ENCODE measurements around the gene LAMP5.

LAMP5 gene

DNA sequence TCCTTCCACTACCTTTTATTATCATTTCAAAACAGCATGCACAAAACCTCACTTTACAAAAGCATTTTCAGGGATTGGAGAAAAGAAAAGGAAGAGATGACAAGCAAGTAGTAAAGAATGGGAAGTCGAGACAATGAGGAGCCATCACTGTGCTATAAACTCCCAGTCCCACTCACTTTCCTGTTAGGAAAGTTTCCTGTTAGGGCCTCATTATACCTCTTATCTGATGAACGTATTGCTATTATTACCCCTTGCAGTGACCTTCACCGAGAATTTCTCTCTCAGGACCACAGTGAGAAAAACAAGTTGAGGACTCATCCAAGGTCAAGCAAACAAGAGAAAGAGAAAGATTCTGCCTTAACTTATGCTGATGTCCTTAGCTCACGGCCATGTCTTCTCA, 28.8 kb downstream of the LAMP5 start:
- DNase-seq = no peak

- DNase-seq = no peak
Measured at GRCh38 chr20:9550283-9550682, 35.9 kb downstream of the LAMP5 start.

DNA sequence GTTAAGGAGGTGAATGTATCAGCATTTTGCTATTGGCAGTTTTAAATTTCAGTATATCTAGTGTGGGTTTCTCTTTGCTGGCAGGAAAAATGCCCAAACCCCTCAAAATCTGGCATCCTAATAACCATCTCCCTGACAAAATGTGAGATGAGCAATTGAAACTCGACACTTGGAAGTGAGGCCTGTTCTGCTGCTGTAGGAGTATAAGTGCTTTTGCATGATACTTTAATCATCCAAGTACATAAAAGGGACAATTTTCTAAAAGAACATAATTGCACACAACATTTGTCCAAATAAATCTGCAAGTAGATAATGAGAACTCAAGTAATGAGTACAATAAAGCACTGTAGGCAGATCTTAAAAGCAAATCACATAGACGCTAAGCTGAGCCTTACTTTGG, 36.5 kb downstream of the LAMP5 start:
- DNase-seq = no peak

- no peak for DNase-seq
Measured at GRCh38 chr20:9551808-9552550, 37.6 kb downstream of the LAMP5 start.

- no peak for DNase-seq
Measured at GRCh38 chr20:9555781-9556180, 41.4 kb downstream of the LAMP5 start.

DNA sequence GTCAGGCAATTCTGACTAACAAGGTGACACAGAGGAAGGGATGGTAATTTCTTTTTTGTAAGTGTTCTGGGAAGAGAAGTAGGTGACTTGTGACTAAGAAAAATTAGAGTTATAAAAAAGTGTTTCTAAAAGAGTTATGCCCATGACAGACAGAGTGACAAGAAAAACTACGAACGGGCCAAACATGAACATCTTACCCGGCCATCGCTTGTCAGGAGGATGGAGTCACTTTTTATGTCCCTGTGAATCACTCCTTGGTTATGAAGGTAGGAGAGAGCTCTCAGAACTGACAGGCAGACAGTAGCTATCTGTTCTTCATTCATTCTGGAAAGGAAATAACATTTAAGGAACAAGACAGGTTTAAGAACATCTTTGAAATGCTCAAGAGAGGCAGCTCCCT, 43.0 kb downstream of the LAMP5 start:
- no peak for DNase-seq

- no peak for DNase-seq
Measured at GRCh38 chr20:9565910-9566550, 51.6 kb downstream of the LAMP5 start.

- no peak for DNase-seq
Measured at GRCh38 chr20:9566977-9567376, 52.6 kb downstream of the LAMP5 start.

- no peak for DNase-seq
Measured at GRCh38 chr20:9570612-9571011, 56.2 kb downstream of the LAMP5 start.

DNA sequence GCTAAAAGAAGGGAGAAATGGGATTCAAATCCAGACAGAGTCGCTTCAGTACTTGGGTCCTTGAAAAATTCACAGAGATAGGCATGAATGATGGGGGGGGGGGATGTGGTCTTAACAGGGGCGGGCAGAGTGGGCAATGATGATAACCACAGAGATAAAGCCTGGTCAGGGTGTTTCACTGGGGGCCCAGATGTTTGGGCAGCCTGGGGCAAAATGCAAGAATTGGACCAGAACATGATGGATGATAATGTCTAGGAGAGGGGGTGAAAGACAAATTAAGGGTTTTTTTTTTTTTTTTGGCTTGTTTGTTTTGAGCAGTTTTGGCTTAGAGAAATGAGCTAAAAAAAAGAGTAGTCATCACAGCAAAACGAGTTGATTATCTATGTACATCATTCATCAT, 57.4 kb downstream of the LAMP5 start:
- no peak for DNase-seq

DNA sequence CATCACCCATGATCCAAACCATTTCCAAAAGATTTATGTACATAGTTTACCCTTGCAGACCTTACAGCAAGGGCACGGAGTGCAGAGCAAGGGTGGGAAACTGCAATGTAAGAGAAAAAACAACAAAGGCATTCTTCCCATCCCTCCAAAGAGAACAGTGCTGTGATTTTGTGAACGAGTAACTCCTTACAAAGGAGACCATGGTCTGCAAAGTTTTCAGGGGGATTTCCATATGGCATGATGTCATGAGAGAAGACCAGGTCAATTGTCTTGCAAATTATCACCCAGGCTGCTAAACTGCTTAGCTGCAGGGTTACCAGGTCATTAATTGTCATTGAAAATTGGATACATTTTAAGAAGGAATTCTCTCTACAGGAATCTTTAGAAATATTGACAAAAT, 58.3 kb downstream of the LAMP5 start:
- DNase-seq = no peak

DNA sequence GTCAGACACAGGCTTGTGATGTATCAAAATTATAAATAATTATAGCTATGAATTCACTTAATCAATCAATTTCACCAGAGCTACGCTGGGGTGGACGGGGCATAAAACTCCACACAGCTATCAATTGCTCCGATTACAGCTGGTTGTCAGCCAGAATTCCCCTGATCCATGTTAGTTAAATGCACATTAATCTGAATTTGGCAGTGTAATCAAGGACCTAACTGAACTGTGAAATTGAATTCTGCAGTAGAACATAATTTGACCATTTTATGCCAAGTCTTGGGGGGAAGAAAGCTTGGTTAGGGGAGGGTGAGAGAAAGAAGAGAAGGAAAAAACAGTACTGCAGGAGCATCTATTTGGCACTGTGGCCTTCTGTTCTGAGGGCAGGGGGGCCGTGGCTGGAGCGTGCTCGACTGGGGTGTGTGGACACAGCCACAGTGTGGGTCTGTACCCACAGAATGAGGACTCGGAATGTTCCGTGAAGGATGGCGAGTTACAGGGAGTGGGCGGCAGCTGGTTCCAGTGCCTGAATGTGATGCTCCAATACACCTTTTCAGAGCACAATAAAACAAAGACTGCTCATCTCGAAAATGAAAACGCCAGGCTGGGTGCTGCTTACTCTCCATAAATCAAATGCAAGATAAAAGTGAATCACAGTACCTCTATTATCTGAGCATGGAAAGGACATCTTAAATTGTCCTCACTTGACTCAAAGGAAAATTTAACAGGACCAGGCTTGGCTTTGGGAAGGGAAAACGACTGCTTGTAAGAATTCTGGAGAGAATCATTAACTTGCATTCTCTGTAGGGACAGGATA, 59.2 kb downstream of the LAMP5 start:
- DNase-seq = no peak

DNA sequence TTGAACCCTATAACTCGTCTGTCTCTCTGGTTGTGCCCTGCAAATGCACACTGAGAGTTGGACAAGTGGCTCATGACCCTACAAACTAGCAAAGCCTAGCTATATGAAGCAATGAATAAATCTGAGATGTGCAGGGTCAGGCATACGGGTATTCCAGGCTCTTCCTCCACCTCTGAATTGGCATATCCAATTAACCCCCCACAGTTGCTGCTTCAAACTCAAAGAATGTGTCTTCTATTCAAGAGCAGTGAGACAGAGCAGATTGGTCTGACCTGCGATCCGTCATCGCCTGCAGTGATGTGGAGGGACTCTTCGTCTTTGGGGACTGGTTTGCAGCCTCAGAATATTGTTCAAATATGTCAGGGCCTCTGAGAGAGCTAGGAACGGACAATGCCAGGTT, 59.8 kb downstream of the LAMP5 start:
- DNase-seq = no peak

- no peak for DNase-seq
Measured at GRCh38 chr20:9574776-9575175, 60.4 kb downstream of the LAMP5 start.

DNA sequence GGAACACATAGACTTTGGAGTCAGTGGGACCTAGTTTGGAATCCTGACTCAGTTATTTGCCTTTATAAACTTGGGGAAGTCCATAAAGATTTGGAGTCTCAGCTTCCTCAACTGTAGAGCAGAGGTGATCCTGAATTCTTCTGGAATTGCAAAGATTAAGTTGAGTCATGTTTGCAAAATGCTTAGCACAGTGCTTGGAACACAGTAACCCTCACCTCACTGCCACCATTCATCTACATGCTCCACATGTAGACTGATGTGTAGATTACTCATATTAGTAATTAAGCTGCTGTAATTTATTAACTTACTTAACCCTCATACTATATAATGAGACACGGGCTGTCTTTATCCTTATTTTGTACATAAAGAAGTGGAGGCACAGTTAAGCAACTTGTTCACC, 61.4 kb downstream of the LAMP5 start:
- no peak for DNase-seq

- no peak for DNase-seq
Measured at GRCh38 chr20:9576695-9577094, 62.3 kb downstream of the LAMP5 start.

GRCh38 chr20:9577397-9577796, 63.0 kb downstream of the LAMP5 start:
- DNase-seq = no peak

DNA sequence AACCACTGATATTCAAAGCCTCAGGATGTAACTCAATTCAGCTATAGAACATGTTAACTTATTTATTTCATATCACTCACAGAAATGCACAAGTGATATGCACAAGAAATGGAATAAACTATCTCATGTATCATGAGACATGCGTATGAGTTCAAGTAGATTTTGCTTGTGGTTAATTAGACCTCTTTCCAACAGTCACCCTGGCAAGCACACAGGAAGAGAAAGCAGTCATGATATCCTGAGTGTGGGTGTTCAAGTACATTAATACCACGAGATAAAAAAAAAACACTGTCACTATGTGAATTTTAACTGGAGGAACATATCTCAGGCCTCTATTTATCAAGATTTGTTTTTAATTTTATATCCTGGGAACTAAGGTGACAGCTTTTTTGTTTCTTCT, 64.2 kb downstream of the LAMP5 start:
- no peak for DNase-seq
